ENCODE data around the gene GPR4. TPM values are rescaled to one million over a fixed set of nuclear protein-coding genes. Genes with fewer than 3 reads are reported as not detected.

Gene GPR4
- total and polyA plus RNA-seq, 2 experiments from 2014 or later = not detected

- peak; percentile 40 to 85 for DNase-seq (ENCODE audit: low read depth in 1 of 2, low spot score in 1 of 2)
- no peak within 1 kb of the TSS for H3K27ac ChIP-seq
- peaks cover 9% of the 10 kb centered on the region for H3K4me1 ChIP-seq (ENCODE audit: low read depth)
- no peaks in the 10 kb centered on the region for H3K9me3 ChIP-seq (ENCODE audit: low read depth)
- no peaks in the 10 kb centered on the region for H3K36me3 ChIP-seq
- no peaks in the 10 kb centered on the region for H3K27me3 ChIP-seq
- peak; percentile 28 for TF ChIP-seq CTCF (IDR thresholded peaks at IDR 0.05; ENCODE audit: low read depth, low read length)
- H3K4me3 ChIP-seq = peak within 1 kb of the TSS; percentile 28
Observed at GRCh38 chr19:45638930-45639729, 37.1 kb upstream of the GPR4 start, which contains the start of gene EML2. Gene EML2, minus strand, starts transcription at chr19:45639397. Its CDS starts 21 bp downstream, at chr19:45639376.

GRCh38 chr19:45637890-45638667 lies 36.1 kb upstream of the GPR4 start:
- peak overlapping the region; percentile 28 for H3K4me3 ChIP-seq
- H3K27ac ChIP-seq = no peak overlapping the region
- no peaks in the 10 kb centered on the region for H3K36me3 ChIP-seq
- no peak for TF ChIP-seq CTCF (IDR thresholded peaks at IDR 0.05; ENCODE audit: low read depth, low read length)
- H3K27me3 ChIP-seq = no peaks in the 10 kb centered on the region
- H3K4me1 ChIP-seq (ENCODE audit: low read depth) = peaks cover 9% of the 10 kb centered on the region
- peak in 1 of 2 donors; percentile 83 for DNase-seq (ENCODE audit: low read depth in 1 of 2, low spot score in 1 of 2)
- H3K9me3 ChIP-seq (ENCODE audit: low read depth) = no peaks in the 10 kb centered on the region

GRCh38 chr19:45636902-45637301 lies 34.9 kb upstream of the GPR4 start:
- no peaks in the 10 kb centered on the region for H3K9me3 ChIP-seq (ENCODE audit: low read depth)
- H3K36me3 ChIP-seq = no peaks in the 10 kb centered on the region
- H3K4me1 ChIP-seq (ENCODE audit: low read depth) = peaks cover 9% of the 10 kb centered on the region
- DNase-seq (ENCODE audit: low read depth in 1 of 2, low spot score in 1 of 2) = no peak
- H3K27me3 ChIP-seq = no peaks in the 10 kb centered on the region
- no peak for TF ChIP-seq CTCF (IDR thresholded peaks at IDR 0.05; ENCODE audit: low read depth, low read length)
- H3K4me3 ChIP-seq = no peak overlapping the region
- H3K27ac ChIP-seq = no peak overlapping the region

GRCh38 chr19:45636275-45636674 lies 34.3 kb upstream of the GPR4 start:
- Histone ChIP-seq H3K4me3 (no peak overlapping the region), H3K27ac (no peak overlapping the region), H3K9me3 (ENCODE audit: low read depth) (no peaks in the 10 kb centered on the region), H3K4me1 (ENCODE audit: low read depth) (peaks cover 9% of the 10 kb centered on the region), H3K27me3 (no peaks in the 10 kb centered on the region), H3K36me3 (no peaks in the 10 kb centered on the region)
- no peak for DNase-seq (ENCODE audit: low read depth in 1 of 2, low spot score in 1 of 2)
- TF ChIP-seq CTCF (IDR thresholded peaks at IDR 0.05; ENCODE audit: low read depth, low read length) = no peak

- no peak overlapping the region for H3K27ac ChIP-seq
- H3K9me3 ChIP-seq (ENCODE audit: low read depth) = no peaks in the 10 kb centered on the region
- H3K27me3 ChIP-seq = no peaks in the 10 kb centered on the region
- peak; percentile 81 to 94 for DNase-seq (ENCODE audit: low read depth in 1 of 2, low spot score in 1 of 2)
- no peaks in the 10 kb centered on the region for H3K4me1 ChIP-seq (ENCODE audit: low read depth)
- no peak for TF ChIP-seq CTCF (IDR thresholded peaks at IDR 0.05; ENCODE audit: low read depth, low read length)
- H3K4me3 ChIP-seq = no peak overlapping the region
- peaks cover 3% of the 10 kb centered on the region for H3K36me3 ChIP-seq
Observed at GRCh38 chr19:45632468-45633196, 30.6 kb upstream of the GPR4 start.
